LNCaP clone FGC (cell line): Measurements from ENCODE around the gene MRPL23.

Experiments used
- DNase-seq: peaks from one replicate; pipeline ENCODE4 v3.0.0-alpha.2; 2011; ENCODE audit warnings: low read depth
- H3K4me3 ChIP-seq: 2 replicates; pipeline ENCODE4 v1.5.1; 2011; ENCODE audit warnings: mild to moderate bottlenecking, low read depth, low read length, control low read depth
- CTCF ChIP-seq: IDR thresholded peaks from 2 replicates; pipeline ENCODE4 v1.5.1; 2012; ENCODE audit warnings: mild to moderate bottlenecking; ENCODE audit not compliant: control insufficient read depth, insufficient read depth; ENCODE audit errors: extremely low read depth

Gene MRPL23

GRCh38 chr11:2002042-2002776 lies 55.1 kb downstream of the MRPL23 start:
- no peak for TF ChIP-seq CTCF
- no peak overlapping the region for H3K4me3 ChIP-seq
- no peak for DNase-seq

DNA sequence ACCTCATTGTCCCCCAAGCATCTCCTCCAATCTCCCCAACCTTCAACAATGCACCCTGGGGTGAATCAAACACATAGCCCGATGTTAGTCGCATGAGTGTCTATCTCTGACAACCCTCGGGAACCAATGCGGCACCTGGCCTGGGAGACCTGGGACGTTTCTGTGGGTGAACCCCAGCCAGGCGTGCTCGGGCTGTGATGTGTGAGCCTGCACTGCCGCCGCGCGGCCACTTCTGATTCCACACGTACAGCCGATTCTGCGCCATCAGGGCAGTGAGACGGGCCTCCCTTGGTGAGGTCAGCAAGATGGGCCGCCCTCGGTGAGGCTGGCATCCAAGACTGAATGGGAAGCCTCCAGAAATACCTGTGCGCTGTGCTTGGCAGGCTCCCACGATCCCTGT lies 55.7 kb downstream of the MRPL23 start:
- DNase-seq: no peak

GRCh38 chr11:2004466-2004865 lies 57.3 kb downstream of the MRPL23 start:
- no peak for TF ChIP-seq CTCF
- no peak overlapping the region for H3K4me3 ChIP-seq
- DNase-seq: no peak

More for the DNA sequence above, 55.7 kb downstream of the MRPL23 start:
- H3K4me3 ChIP-seq: no peak overlapping the region
- TF ChIP-seq CTCF: no peak
